BJ (cell line): ENCODE measurements around the gene TAS1R1. TPM values are rescaled to one million over a fixed set of nuclear protein-coding genes. Genes with fewer than 3 reads are reported as not detected.

Experiments
- CTCF ChIA-PET: fragments of 350-600 bp; formaldehyde crosslinking; extraction: SDS; loops from one replicate; lab custom pipeline; 2021; ENCODE audit warnings: antibody characterized with exemption, inconsistent platforms; lab: Yijun Ruan, JAX
- POLR2A ChIA-PET: fragments of 300-600 bp; sonication (Branson Sonifier 250); formaldehyde crosslinking; extraction: SDS; loops from one replicate; lab custom pipeline; 2021; ENCODE audit warnings: antibody characterized with exemption; lab: Charles Lee
- DNase-seq: peaks from one replicate; pipeline ENCODE4 v3.0.0-alpha.2; 2011; ENCODE audit warnings: low read depth
- H3K27me3 ChIP-seq: 2 replicates; pipeline ENCODE4 v1.6.0; 2011; ENCODE audit warnings: low read length; ENCODE audit not compliant: control insufficient read depth, insufficient read depth
- H3K36me3 ChIP-seq: 2 replicates; pipeline ENCODE4 v1.5.1; 2011; ENCODE audit warnings: low read length; ENCODE audit not compliant: control insufficient read depth, insufficient read depth
- H3K4me3 ChIP-seq: 2 replicates; pipeline ENCODE4 v1.5.1; 2011; ENCODE audit warnings: low read depth, mild to moderate bottlenecking, control low read depth, low read length
- polyA plus RNA-seq: library from polyadenylated mRNA; depleted of rRNA; stranded (reverse); fragments of >200 nt; gene quantifications from 2 replicates; pipeline ENCODE4 v1.2.3, GENCODE V29; 2011; rRNA removed
- small RNA-seq: library from RNA; depleted of rRNA; stranded (forward); fragments of <200 nt; gene quantifications from one replicate; pipeline ENCODE3, GENCODE V24; 2012; ENCODE audit warnings: low replicate concordance, low read depth; ENCODE audit not compliant: insufficient read length
- TF ChIP-seq, protein P1 (sequence below): IDR thresholded peaks from 2 replicates; pipeline ENCODE4 v1.5.1; 2011; ENCODE audit warnings: low read depth, mild to moderate bottlenecking, control low read depth, inconsistent platforms, low read length, moderate library complexity; ENCODE audit not compliant: insufficient read depth

The TAS1R1 gene
- polyA plus RNA-seq, 1 experiment: 0.25 TPM

GRCh38 chr1:6627841-6628545 is 72.9 kb downstream of the TAS1R1 start:
- TF ChIP-seq, protein P1, sequence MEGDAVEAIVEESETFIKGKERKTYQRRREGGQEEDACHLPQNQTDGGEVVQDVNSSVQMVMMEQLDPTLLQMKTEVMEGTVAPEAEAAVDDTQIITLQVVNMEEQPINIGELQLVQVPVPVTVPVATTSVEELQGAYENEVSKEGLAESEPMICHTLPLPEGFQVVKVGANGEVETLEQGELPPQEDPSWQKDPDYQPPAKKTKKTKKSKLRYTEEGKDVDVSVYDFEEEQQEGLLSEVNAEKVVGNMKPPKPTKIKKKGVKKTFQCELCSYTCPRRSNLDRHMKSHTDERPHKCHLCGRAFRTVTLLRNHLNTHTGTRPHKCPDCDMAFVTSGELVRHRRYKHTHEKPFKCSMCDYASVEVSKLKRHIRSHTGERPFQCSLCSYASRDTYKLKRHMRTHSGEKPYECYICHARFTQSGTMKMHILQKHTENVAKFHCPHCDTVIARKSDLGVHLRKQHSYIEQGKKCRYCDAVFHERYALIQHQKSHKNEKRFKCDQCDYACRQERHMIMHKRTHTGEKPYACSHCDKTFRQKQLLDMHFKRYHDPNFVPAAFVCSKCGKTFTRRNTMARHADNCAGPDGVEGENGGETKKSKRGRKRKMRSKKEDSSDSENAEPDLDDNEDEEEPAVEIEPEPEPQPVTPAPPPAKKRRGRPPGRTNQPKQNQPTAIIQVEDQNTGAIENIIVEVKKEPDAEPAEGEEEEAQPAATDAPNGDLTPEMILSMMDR: no peak
- peaks cover 30% of the 10 kb centered on the region for H3K36me3 ChIP-seq
- DNase-seq: no peak
- ChIA-PET CTCF (interaction anchor here (0.9 to 1.1 kb wide), 2 partner anchors 13 to 17 kb away, joined by 3 to 4 read pairs; no protein-coding TSS in a partner anchor), POLR2A (no interaction called here)
- no peak overlapping the region for H3K4me3 ChIP-seq
- H3K27me3 ChIP-seq: no peaks in the 10 kb centered on the region

DNA sequence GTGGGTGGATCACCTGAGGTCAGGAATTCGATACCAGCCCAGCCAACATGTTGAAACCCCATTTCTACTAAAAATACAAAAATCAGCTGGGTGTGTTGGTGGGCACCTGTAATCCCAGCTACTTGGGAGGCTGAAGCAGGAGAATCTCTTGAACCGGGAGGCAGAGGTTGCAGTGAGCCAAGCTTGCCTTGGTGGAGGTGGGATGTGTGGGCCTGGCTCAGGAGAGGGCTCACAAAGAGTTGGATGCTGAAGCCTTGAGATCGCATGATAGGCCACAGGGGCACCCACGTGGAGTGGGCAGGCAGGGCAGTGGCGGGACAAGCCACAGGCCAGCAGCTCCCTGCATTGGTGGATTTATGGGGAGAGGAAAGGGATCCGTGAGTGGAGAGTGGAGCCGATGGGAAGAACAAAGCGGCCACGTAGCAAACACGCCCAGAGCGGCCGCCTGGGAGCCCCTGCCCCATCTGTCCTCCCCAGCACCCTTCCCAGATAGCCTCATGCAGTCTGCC is 73.9 kb downstream of the TAS1R1 start:
- POLR2A ChIA-PET: interaction anchor here (0.5 kb wide), 1 partner anchor 21 kb away, joined by 9 read pairs; no protein-coding TSS in a partner anchor
- no peak for DNase-seq
- CTCF ChIA-PET: interaction anchor here (1.1 kb wide), 1 partner anchor 16 kb away, joined by 3 read pairs; no protein-coding TSS in a partner anchor
- H3K4me3 ChIP-seq: no peak overlapping the region
- no peaks in the 10 kb centered on the region for H3K27me3 ChIP-seq
- peaks cover 31% of the 10 kb centered on the region for H3K36me3 ChIP-seq
- TF ChIP-seq, protein P1: no peak

Small RNAs within 50 kb of the gene (small RNA-seq; reads per million reads assigned to genes)
- not detected for gene RNU6-731P

Other genes starting within 250 kb of the TAS1R1 start
- 68.1 and 157 TPM in 2 replicates for gene ACOT7, start 161.5 kb upstream of the TAS1R1 start, polyA plus RNA-seq
- gene HES2, start 135.4 kb upstream of the TAS1R1 start, polyA plus RNA-seq: not detected in 2 replicates
- gene ESPN, start 130.5 kb upstream of the TAS1R1 start, polyA plus RNA-seq: not detected in 2 replicates
- 2.3 and 3.3 TPM in 2 replicates for gene TNFRSF25, start 89.1 kb upstream of the TAS1R1 start, polyA plus RNA-seq
- gene PLEKHG5, start 63.6 kb upstream of the TAS1R1 start, polyA plus RNA-seq: 3.2 and 4.3 TPM in 2 replicates
- gene NOL9, start 794 bp upstream of the TAS1R1 start, polyA plus RNA-seq: 9.5 and 15.1 TPM in 2 replicates
- 7.8 and 14.0 TPM in 2 replicates for gene ZBTB48, start 24.7 kb downstream of the TAS1R1 start, polyA plus RNA-seq
- 8.5 and 19.2 TPM in 2 replicates for gene KLHL21, start 47.6 kb downstream of the TAS1R1 start, polyA plus RNA-seq
- 7.9 and 9.4 TPM in 2 replicates for gene PHF13, start 58.4 kb downstream of the TAS1R1 start, polyA plus RNA-seq
- gene THAP3, start 69.6 kb downstream of the TAS1R1 start, polyA plus RNA-seq: 8.6 and 12.5 TPM in 2 replicates
- 29.8 and 36.0 TPM in 2 replicates for gene DNAJC11, start 146.5 kb downstream of the TAS1R1 start, polyA plus RNA-seq
- gene CAMTA1, start 230.1 kb downstream of the TAS1R1 start, polyA plus RNA-seq: 23.1 and 48.4 TPM in 2 replicates